ENCODE data around the gene KDM5D. TPM values are rescaled to one million over a fixed set of nuclear protein-coding genes. Genes with fewer than 3 reads are reported as not detected.

Gene KDM5D
- polyA plus RNA-seq, 2 of the 4 experiments (the other 2 are of a cell fraction), result 14.8 to 24.1 TPM

DNA sequence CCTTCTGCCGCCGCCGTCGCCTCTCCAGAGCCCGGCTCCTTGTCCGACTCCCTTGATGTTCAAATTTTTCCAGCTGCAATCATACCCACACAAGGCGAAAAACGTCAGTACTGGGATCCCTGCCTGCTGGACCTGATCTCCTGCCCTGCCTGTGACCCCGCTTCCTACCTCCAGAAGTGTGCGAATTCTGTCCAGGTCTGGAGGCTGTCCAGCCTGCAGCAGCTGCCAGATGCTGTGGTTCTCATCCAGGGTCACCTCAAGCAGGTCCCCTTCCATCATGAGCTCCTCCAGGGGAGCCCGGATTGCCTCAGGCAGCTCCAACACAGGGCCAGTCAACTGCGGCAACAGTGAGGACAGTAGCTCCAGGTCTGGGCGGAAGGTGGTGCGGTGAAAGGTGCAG, 38.3 kb downstream of the KDM5D start:
- no peak overlapping the region for H3K4me2 ChIP-seq
- no peaks in the 10 kb centered on the region for H3K9me3 ChIP-seq
- no peak overlapping the region for H3K4me3 ChIP-seq
- no peaks in the 10 kb centered on the region for H3K4me1 ChIP-seq
- TF ChIP-seq, protein P1, sequence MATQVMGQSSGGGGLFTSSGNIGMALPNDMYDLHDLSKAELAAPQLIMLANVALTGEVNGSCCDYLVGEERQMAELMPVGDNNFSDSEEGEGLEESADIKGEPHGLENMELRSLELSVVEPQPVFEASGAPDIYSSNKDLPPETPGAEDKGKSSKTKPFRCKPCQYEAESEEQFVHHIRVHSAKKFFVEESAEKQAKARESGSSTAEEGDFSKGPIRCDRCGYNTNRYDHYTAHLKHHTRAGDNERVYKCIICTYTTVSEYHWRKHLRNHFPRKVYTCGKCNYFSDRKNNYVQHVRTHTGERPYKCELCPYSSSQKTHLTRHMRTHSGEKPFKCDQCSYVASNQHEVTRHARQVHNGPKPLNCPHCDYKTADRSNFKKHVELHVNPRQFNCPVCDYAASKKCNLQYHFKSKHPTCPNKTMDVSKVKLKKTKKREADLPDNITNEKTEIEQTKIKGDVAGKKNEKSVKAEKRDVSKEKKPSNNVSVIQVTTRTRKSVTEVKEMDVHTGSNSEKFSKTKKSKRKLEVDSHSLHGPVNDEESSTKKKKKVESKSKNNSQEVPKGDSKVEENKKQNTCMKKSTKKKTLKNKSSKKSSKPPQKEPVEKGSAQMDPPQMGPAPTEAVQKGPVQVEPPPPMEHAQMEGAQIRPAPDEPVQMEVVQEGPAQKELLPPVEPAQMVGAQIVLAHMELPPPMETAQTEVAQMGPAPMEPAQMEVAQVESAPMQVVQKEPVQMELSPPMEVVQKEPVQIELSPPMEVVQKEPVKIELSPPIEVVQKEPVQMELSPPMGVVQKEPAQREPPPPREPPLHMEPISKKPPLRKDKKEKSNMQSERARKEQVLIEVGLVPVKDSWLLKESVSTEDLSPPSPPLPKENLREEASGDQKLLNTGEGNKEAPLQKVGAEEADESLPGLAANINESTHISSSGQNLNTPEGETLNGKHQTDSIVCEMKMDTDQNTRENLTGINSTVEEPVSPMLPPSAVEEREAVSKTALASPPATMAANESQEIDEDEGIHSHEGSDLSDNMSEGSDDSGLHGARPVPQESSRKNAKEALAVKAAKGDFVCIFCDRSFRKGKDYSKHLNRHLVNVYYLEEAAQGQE (IDR thresholded peaks at IDR 0.05), result no peak
- no peak for TF ChIP-seq ESRRA (IDR thresholded peaks at IDR 0.05; ENCODE audit: borderline replicate concordance, low read length)
- ChIA-PET POLR2A (no interaction called here), CTCF (no interaction called here)
- FAIRE-seq (no peak), DNase-seq (ENCODE audit: low read depth in 1 of 2, low spot score in 1 of 2) (no peak), ATAC-seq (no peak)
- H3K27ac ChIP-seq, result no peak overlapping the region
- 95% methylated on average over 7 of the region's 14 CpGs for WGBS (ENCODE audit: missing lambda C conversion rate)

DNA sequence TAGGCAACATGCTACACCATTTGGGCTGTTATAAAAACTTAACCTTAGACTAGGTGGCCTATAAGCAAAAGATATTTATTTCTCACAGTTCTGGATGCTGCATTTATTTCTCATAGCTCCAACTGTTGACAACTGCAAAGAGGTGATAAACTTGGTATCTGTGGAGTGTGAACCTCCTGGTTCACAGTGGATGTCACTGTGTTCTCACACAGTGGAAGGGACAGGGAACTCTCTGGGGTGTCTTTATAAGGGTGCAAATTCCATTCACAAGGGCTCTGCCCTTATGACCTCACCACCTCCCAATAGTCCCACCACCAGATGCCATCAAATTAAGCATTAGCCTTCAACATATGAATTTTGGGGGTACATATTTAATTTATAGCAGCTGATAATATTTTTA, 46.0 kb downstream of the KDM5D start:
- ChIA-PET POLR2A (no interaction called here), CTCF (no interaction called here)
- TF ChIP-seq, protein P2, sequence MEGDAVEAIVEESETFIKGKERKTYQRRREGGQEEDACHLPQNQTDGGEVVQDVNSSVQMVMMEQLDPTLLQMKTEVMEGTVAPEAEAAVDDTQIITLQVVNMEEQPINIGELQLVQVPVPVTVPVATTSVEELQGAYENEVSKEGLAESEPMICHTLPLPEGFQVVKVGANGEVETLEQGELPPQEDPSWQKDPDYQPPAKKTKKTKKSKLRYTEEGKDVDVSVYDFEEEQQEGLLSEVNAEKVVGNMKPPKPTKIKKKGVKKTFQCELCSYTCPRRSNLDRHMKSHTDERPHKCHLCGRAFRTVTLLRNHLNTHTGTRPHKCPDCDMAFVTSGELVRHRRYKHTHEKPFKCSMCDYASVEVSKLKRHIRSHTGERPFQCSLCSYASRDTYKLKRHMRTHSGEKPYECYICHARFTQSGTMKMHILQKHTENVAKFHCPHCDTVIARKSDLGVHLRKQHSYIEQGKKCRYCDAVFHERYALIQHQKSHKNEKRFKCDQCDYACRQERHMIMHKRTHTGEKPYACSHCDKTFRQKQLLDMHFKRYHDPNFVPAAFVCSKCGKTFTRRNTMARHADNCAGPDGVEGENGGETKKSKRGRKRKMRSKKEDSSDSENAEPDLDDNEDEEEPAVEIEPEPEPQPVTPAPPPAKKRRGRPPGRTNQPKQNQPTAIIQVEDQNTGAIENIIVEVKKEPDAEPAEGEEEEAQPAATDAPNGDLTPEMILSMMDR (IDR thresholded peaks at IDR 0.05), result no peak
- no peak for TF ChIP-seq ZC3H11A (IDR thresholded peaks at IDR 0.05)
- no peak for TF ChIP-seq FOSL2 (IDR thresholded peaks at IDR 0.05)
- TF ChIP-seq FOSL2 (CRISPR knock-in tag; IDR thresholded peaks at IDR 0.05), result no peak
- TF ChIP-seq NPAS2 (CRISPR knock-in tag; IDR thresholded peaks at IDR 0.05; ENCODE audit: borderline replicate concordance), result no peak
- TF ChIP-seq MAZ (IDR thresholded peaks at IDR 0.05; ENCODE audit: borderline replicate concordance, low read depth, low read length), result no peak
- TF ChIP-seq, protein P1 (IDR thresholded peaks at IDR 0.05), result no peak
- TF ChIP-seq, protein P3, sequence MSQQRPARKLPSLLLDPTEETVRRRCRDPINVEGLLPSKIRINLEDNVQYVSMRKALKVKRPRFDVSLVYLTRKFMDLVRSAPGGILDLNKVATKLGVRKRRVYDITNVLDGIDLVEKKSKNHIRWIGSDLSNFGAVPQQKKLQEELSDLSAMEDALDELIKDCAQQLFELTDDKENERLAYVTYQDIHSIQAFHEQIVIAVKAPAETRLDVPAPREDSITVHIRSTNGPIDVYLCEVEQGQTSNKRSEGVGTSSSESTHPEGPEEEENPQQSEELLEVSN (IDR thresholded peaks at IDR 0.05; ENCODE audit: borderline replicate concordance, low read depth), result no peak
- TF ChIP-seq, protein P4, sequence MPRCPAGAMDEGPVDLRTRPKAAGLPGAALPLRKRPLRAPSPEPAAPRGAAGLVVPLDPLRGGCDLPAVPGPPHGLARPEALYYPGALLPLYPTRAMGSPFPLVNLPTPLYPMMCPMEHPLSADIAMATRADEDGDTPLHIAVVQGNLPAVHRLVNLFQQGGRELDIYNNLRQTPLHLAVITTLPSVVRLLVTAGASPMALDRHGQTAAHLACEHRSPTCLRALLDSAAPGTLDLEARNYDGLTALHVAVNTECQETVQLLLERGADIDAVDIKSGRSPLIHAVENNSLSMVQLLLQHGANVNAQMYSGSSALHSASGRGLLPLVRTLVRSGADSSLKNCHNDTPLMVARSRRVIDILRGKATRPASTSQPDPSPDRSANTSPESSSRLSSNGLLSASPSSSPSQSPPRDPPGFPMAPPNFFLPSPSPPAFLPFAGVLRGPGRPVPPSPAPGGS (IDR thresholded peaks at IDR 0.05), result no peak
- no peak for TF ChIP-seq HEYL (CRISPR knock-in tag; IDR thresholded peaks at IDR 0.05)
- TF ChIP-seq, protein P5, sequence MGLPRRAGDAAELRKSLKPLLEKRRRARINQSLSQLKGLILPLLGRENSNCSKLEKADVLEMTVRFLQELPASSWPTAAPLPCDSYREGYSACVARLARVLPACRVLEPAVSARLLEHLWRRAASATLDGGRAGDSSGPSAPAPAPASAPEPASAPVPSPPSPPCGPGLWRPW (IDR thresholded peaks at IDR 0.05), result no peak
- TF ChIP-seq PHF8 (IDR thresholded peaks at IDR 0.05; ENCODE audit: borderline replicate concordance, low read depth), result no peak
- TF ChIP-seq ZFP36 (IDR thresholded peaks at IDR 0.05; ENCODE audit: borderline replicate concordance, partially characterized antibody), result no peak
- no peak for TF ChIP-seq CHD4 (IDR thresholded peaks at IDR 0.05; ENCODE audit: borderline replicate concordance)
- Histone ChIP-seq H3K27ac (no peak overlapping the region), H3K9me3 (no peaks in the 10 kb centered on the region; the same call in 2 of the 3 replicates), H3K4me3 (no peak overlapping the region), H3K4me1 (no peaks in the 10 kb centered on the region), H3K4me2 (no peak overlapping the region)
- DNase-seq (ENCODE audit: low read depth in 1 of 2, low spot score in 1 of 2) (no peak), ATAC-seq (no peak), FAIRE-seq (no peak)

All from A549 (cell line).